ENCODE data around the gene SLC12A8.

DNA sequence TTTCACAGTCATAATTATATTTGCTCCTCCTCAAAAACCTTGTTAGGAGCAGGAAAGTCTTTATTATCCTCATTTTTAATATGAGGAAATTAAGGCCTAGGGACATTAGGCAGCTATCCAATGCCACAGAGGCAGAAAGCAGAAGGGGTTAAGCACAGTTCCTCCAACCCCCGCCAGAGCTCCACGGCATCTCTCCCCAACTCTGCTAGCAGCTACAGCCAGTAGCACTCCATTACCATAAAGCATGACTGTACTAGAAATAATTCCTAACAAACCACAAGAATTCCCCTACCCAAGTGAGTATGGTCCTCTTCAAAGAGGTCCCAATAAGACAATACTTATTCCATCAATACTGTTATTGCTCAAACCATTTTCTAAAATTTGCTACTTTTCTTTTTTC is 166.6 kb downstream of the SLC12A8 start:
- TF ChIP-seq, protein P1, sequence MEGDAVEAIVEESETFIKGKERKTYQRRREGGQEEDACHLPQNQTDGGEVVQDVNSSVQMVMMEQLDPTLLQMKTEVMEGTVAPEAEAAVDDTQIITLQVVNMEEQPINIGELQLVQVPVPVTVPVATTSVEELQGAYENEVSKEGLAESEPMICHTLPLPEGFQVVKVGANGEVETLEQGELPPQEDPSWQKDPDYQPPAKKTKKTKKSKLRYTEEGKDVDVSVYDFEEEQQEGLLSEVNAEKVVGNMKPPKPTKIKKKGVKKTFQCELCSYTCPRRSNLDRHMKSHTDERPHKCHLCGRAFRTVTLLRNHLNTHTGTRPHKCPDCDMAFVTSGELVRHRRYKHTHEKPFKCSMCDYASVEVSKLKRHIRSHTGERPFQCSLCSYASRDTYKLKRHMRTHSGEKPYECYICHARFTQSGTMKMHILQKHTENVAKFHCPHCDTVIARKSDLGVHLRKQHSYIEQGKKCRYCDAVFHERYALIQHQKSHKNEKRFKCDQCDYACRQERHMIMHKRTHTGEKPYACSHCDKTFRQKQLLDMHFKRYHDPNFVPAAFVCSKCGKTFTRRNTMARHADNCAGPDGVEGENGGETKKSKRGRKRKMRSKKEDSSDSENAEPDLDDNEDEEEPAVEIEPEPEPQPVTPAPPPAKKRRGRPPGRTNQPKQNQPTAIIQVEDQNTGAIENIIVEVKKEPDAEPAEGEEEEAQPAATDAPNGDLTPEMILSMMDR (IDR thresholded peaks at IDR 0.05) = no peak
- TF ChIP-seq POLR2A (IDR thresholded peaks at IDR 0.05) = no peak

Data from right lobe of liver (tissue), 4 donors.